NCI-H82 treated with DMSO at 0.1 percent for 48 hours (cell line): Measurements from ENCODE around the gene SLC15A3.
"Not testable (repeated sequence)": the region's sequence is repeated elsewhere in the genome, so short reads cannot be mapped to it uniquely, and the experiment has no call there.

Experiments used
- DNase-seq: peaks from one replicate; lab custom pipeline; 2025; ENCODE audit not compliant: unreplicated experiment; lab: John Stamatoyannopoulos, UW

The SLC15A3 gene

DNA sequence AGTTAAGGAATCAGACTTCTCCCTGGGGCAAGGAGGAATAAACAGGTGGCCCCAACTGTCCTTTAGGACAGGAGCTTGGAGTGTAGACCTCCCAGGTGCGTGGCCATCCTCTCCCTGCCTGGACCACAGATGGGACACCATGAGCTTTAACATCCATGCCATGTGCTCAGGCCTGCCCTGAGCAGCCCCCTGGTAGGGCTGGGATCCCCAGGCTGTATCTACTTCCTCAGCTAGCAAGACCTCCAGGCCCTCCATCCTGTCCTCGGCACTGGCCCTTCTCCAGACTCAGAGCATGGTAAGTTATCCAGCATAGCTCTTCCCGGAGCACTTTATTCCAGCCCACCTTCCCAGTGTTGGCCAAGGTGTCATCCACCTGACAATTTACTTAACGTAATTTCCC is 25.2 kb upstream of the SLC15A3 start:
- DNase-seq: no peak

DNA sequence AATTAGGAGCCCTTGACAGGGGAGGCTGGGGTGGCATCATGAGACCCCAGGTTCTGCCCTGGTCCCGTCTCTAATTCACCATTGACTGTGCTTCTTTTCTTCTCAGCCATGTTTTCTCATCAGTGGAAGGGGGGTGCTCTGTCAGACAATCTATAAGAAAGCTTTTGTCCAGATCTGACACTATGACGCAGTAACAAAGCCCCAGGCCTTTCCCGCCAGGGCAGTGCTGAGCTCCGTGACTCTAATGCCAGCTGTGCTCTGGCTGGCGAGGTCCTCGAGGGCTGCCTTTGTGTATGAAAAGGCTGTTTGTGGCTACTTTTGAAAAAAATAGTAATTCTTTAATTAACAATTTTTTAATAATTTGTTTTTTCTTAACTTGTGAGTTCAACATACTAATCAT is 22.8 kb upstream of the SLC15A3 start:
- DNase-seq: no peak

DNA sequence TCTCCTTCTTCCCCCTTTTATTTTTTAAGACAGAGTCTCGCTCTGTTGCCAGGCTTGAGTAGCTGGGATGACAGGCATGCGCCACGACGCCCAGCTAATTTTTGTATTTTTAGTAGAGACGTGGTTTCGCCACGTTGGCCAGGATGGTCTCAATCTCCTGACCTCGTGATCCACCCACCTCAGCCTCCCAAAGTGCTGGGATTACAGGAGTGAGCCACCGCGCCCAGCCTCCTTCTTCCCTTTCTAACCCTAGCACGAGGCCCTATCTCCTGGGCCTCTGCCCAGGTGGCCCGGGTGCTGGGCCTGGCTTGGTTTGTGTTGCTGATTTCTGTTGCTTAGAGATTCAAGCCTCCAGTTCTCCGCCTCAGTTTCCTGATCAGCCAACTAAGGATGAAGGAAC is 22.3 kb upstream of the SLC15A3 start:
- DNase-seq: not testable (repeated sequence)

DNA sequence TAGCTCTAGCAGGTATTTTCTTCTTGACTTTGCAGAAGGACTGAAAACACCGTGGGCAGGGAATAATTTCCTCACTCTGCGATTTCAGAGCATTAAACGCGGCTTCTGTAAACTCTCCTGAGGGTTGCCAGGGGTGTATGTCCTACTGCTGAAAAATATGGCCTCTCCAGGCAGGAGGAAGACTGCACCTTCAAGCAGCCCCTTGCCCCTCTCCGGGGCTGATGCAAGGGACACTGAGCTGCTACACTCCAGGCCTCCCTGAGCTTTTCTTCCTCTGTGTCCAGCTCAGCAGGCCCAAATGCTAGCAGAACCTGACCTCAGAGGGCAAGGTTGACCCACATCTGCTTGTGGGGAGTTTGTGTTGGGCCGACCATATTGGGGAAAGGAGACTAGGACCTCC is 21.7 kb upstream of the SLC15A3 start:
- DNase-seq: no peak

DNA sequence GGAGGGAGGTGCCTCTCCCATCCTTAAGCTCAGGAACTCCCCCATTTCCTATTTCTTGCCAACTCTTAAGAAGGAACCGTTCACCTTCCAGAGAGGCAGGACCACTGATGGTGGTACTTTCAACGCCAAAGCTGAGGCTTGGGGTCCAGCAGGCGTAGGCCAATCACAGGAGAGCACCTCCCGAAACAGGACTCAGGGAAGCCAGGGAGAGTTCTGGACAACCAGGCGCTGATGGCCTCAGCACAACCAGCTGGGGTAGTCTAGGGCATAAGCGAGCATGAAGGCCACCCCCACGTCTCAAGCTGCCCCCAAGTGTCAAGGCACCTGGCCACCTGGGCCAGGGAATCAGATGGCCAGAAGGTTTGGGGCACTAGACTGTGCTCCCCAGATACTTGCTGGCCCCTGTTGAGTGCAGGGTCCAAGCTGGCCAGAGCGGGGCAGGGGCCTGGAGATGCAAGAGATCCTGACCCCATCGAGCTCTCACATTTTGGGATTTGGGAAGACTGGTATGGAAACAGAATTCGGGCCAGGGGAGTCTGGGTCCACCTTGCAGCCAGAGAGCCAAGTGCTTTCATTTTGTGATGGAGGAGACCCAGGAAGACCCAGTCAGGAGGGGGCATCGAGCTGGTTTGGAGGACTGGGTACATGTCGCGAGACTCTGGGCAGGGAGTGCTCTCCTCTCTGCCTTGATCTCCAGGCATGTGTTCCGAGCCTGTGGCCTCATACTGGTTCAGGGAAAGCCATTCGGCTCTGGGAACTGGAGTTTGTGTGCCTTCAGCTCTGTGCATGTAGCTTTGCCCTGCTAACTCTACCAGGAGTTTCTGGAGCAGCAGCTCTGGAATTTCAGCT is 20.4 kb upstream of the SLC15A3 start:
- no peak for DNase-seq

DNA sequence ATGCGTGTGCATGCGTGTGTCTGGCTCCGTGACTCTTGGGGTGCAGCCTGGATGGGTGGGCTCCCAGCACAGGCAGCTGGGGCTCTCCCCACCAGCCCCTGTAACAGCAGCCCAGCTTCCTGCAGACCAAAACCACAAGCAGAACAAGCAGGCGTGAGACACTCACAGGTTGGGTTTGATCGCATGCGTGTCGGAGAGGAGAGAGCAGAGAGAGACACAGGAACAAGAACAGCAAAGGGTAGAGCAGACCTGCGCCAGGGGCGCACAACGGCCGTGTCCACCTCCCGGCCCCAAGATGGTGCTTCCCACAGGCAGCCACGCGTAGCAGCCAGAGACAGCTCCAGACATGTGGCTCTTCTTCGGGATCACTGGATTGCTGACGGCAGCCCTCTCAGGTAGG is 19.5 kb upstream of the SLC15A3 start, which contains the start of gene CD6:
TSS of gene CD6 (plus strand) at position 161 of the 400 bp plus-strand sequence. CDS start at position 347, 186 bp downstream.
- DNase-seq: no peak

DNA sequence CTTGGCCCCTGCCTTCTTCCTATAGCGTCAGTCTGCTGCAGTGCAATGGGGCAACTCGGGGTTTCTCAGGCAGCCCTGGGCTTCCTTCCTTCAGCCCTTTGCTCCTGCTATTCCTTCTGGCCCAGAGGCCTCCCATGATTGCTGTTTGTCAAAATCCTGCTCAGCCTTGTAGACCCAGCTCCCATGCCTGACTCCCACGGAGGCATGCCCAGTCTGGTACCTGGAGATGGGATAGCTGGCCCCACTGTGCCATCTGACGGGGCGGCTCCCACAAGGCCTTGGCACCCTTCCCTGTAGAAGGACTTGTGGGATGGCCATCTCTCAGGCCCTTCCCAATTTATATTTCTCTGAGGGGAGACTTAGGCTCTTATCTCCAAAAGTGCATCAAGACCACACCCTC is 18.9 kb upstream of the SLC15A3 start:
- no peak for DNase-seq

DNA sequence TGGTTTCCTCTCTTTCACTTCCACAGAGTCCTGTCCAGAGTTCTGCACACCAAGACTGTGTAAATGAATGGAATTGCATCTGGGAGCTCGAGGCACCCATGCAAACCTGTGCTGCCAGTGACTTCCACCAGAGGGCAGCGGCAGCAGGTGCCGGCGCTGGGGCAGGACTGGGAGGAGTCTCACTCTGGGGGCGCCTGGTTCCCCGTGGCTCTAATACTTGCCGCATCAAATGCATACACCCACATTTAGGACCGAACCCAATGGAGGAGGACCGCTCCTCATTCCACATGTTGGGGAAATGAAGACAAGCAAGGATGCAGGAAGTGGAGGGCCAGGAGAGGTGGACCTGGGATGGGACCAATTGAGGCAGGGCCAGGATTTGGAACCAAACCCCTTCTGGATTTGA is 18.4 kb upstream of the SLC15A3 start:
- DNase-seq: no peak

DNA sequence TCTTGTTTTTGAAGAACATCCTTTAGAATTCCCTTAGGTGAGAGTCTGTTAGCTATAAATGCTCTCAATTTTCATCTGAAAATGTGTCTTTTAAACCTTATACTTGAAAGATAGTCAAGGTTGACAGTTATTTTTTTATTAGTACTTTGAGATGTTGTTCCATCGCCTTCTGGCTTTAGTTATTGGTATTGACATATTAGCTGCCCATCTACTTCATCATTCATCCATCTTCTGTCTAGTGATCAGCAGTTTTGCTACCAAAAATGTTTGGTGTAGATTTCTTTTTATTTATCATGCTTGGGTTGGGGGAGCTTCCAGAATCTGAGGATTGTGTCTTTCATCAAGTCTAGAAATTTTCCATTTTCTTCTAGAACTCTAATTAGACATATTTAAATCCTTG is 16.2 kb upstream of the SLC15A3 start:
- DNase-seq: no peak

DNA sequence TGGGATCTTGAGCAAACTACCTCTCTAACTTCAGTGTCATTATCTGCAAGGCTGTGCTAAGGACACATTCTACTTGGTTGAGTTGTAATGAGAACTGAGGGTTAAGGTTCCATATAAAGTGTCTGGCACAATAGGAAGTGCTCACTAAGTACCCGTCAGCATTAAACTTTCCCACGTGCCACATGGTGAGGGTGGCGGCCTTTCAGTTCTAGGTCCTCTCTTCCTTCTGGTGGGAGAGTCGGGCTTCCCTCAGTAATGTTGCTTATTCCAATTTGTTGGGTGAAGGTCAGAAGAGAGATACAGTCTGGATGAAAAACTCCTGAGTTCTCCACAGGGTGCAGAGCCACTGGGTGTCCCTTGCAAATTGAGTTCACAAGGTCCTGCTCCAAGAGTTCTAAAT is 14.9 kb upstream of the SLC15A3 start:
- DNase-seq: no peak

DNA sequence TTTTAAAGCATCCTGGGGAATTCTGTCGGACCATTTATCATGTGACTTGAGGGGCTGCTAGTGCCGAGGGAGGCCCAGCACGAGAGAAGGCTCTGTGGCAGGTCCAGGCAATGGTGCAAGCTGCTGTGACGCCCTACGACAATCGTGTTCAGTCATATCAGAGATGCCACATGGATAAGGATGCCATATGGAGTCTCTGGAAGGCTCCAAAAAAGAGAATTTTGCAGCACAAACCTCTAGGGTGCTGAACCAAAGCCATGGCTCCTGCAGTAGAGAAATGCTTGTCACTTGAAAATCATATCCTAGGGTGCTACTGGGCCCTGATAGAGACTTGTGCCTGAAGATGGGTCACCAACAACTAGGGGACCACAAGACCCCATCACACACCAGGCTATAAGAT is 12.8 kb upstream of the SLC15A3 start:
- DNase-seq: no peak

DNA sequence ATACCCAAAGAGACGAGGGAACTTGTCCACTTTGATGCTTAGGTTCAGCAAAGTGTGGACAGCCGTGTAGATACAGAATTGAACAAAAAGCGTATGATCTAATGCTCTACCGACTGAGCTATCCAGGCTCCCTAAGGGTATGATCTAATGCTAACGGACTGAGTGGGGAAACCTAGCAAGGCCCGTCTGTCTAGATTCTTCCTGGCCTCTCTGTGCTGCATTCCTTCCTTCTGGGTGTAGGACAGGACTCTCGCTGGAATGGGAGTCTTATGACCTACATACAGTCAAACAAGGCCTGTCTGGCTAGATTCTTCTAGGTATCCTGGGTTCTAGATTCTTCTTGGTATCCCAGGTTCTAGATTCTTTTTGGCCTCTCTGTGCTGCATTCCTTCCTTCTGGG is 8.4 kb upstream of the SLC15A3 start:
- DNase-seq: no peak

DNA sequence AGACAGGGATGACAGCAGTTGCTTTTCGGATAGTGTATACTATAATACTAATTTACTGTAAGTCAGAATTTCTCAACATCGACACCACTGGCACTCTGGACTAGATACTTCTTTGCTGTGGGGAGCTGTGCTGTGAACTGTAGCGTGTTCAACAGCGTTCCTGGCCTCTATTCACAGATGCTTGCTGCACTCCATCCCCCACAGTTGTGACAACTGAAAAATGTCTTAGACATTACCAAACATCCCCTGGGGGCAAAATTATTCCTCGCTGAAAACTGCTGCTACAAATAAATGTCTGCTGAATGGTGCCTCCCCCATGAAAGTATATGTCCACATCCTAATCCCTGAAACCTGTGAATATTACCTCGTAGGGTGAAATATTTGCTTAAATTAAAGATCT is 7.5 kb upstream of the SLC15A3 start:
- DNase-seq: no peak

DNA sequence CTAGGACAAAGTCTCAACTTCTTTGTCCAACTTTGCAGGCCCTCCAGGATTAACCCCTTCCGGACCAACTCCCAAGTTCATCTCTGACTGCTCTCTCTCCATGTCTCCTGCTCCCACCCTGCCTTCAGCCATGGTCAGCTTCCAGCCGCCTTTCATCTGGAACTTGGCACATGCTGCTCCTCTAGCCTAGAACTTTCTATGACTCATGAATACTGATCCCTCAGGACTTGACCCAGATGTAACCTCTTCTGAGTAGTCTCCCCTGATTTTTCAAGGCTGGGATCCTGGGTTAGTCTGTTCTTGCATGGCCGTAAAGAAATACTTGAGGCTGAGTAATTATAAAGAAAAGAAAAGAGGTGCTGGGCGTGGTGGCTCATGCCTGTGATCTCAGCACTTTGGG is 5.2 kb upstream of the SLC15A3 start:
- no peak for DNase-seq

DNA sequence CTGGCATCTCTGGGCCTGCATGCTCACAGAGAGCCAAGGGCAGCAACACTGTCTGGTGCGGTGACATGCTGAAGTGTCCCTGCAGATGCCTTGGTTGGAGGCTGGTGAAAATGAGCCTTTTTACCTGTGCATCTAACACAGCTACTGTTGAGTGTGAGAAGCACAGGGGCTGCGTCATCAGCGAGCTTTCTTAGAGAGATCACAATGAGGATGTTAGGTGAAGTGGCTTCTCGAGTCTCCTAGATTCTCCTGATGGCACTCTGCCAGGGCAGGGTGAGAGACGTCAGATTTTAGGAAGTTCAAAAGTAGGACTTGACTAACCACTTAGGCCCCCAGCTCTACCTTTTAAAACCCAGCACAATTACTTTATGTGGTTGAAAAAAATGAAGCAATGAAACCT is 3.6 kb upstream of the SLC15A3 start:
- no peak for DNase-seq

DNA sequence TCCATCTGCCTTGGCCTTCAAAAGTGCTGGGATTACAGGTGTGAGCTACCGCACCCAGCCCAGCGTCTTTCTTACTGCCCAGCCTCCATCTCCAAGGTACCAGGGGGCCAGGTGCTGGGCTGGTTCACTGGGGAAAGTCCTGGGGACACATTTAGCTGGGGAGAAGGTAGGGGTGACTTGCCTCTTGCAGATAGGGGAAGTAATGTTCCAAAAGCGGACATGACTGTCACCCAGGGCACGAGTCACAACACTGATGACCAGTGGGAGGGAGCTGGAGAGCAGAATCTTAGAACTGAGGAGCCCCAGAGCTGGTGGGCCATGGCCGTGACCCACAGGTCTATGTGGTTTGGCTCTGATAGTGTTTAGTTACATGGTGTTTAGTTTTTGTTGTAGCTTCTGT is 2.4 kb upstream of the SLC15A3 start:
- no peak for DNase-seq

DNA sequence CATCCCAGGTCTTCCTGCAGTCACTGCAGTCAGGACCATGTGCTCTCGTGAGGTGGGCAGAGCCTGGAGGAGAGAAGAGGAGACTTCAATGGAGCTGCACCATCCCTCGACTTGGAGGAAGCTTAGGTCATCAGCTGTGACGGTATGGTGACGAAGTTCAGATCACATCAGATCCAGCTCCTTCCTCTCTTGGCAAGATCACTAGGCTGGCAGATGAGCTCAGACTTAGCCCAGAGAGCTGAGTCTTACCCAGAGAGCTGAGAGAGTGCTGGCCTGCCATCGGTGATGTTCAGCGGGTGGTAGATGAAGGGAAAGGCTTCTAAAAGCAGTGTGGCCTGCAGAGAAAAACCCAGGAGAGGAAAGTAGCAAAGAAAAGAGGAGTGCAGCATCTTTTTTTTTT is 1.8 kb upstream of the SLC15A3 start:
- no peak for DNase-seq

DNA sequence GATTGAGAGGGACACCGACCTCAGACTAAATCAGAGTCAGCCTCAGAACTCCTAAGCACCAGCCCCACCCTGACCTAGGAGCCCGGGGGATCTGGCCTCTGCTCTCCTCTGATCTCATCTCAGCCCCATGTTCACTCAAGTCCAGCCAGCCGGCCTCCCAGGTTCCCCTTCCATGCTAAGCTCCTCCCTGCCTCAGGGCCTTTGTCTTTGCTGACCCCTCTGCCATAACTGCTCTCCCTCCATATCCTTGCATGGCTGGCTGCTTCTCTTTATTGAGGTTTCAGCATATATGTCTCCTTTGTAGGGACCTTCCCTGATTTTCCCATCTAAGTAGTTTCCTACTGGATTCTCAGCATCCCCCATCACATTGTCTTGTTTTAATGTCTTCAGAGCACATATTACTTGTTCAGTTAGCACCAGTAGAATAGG is 780 bp upstream of the SLC15A3 start:
- no peak for DNase-seq

DNA sequence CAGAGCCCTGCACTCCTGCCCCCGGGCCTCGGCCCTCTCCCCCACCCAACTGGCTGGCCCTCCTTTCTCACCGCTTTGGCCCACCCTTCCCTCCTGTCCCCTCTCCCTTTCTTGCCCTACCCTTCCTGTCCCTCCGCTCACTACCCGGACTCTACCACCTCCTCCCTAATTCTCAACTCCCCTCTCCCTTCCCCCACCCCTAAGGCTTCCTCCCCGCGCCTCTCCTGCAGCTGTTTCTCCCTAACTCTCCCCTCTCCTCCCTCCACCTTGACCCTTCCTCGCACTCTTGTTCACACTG is 421 bp downstream of the SLC15A3 start:
- no peak for DNase-seq

DNA sequence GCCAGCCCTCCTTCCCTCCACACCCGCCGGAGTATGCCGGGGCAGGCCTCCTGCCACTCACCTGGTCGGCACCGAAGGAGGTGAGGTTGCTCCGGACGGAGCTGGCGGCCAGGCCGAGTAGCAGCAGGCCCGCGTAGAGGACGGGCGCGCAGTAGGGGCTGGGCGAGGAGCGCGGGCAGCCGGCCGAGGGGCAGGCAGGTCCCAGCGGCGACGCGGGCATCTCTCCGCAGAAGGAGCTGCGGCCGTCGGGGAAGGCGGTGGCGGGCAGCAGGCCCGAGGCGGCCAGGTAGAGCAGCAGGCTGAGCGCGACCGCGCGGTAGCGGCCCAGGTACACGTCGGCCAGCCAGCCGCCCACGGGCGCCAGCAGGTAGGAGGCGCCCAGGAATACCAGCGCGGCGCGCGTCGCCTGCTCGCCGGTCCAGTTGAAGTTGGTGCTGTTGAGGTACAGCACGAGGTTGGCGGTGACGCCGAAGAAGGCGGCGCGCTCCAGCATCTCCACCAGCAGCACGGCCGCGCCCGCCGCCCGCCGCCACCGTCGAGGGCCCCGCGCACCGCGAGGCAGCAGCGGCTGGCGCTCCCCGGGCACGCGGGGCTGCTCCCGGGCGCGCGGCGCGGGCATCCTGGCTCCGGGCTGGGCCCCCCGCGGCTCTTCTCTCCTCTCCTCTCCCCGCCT is 907 bp downstream of the SLC15A3 start:
- no peak for DNase-seq

DNA sequence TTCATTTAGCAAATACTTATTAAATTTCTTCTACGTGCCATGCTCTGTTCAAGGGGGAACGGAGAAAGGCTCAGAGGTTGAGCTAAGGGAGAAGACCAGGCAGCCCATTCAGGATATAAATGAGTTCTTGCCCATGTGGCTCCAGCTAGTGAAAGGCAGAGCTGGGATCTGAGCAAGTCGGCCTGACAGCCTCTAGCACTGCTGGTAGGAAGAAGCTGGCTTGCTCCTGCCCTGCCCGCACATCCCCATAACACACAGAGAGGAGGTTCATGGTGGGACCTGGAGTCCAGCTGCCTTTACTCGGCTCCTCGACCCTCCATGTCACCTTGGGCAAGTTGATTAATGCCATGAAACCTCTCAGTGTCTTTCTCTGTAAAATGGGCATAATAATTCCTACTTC is 2.0 kb downstream of the SLC15A3 start:
- DNase-seq: no peak

DNA sequence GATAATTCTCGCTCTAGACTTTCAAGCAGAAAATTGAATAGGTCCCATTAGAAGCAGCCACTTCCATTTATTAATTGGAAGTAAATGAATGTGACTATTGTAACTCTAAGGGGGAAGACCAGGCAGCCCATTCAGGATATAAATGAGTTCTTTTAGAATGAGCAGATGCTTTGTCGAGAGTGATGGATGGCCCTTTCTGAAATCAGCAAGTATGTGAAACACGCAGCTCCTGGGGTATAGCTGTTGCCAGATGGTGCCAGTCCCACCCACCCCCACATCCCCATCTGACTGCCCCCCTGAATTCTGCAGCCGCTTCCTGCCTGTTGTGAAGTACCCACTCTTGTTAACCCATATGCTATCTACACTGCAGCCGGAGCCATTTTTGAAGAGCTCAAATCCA is 3.7 kb downstream of the SLC15A3 start:
- no peak for DNase-seq

DNA sequence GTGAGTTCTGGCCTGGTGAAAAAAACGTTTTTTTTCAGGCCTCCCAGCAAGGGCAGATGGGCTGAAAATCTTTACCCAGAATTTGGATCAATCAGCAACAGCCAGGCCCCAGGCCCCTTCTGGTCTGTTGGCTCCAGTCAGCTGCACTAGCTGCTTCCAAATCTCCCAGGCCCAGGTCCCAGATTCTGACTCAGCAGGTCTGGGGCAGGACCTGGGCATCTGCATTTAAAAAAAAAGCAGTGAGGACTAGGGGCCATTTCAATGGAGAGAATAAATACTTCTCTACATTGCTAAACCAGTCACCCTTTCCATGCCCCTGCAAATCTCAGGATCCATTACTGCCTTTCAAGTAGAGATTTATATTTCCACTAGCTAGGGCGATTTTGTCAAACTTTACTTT is 4.3 kb downstream of the SLC15A3 start:
- no peak for DNase-seq
